ENCODE results near the gene NRIP1.

- TF ChIP-seq CTCF (IDR thresholded peaks at IDR 0.05) (no peak), POLR2AphosphoS5 (IDR thresholded peaks at IDR 0.05; ENCODE audit: low read depth, low read length) (no peak)
These were observed 19.8 kb downstream of the NRIP1 start for GRCh38 chr21:15045017-15045416.
